ENCODE results near the gene VEZT.

The VEZT gene

DNA sequence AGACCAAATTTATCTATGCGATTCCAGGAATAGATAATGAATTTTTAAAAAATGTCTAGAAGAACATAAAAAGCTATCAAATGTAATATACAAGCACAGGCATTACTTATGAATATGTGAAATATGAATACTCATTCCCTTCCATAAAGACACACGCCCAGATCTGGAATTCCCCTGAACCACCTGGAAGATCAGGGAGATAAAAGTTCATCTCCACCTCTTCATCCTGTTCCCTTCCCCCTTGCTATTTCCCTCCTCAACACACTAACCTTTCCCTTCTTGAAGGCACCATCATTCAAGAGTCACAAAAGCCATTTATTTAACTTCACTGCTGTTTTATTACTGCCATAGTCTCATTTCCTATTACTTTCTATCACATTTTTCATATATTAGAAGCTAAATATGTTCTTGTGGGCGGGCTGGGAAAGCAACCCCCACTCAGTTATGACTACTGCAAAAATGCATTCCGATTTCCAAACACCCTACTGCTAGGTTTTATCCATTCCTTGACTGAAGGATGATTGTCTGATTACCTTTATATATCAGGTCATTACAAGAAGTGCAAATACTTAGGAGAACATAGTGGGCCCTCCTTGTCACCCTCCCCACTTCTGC lies 16.4 kb upstream of the VEZT start:
- DNase-seq, result no peak

- DNase-seq, result no peak
Observed at GRCh38 chr12:95202691-95203486, 14.7 kb upstream of the VEZT start.

- DNase-seq, result no peak
Observed at GRCh38 chr12:95203487-95204030, 14.0 kb upstream of the VEZT start.

DNA sequence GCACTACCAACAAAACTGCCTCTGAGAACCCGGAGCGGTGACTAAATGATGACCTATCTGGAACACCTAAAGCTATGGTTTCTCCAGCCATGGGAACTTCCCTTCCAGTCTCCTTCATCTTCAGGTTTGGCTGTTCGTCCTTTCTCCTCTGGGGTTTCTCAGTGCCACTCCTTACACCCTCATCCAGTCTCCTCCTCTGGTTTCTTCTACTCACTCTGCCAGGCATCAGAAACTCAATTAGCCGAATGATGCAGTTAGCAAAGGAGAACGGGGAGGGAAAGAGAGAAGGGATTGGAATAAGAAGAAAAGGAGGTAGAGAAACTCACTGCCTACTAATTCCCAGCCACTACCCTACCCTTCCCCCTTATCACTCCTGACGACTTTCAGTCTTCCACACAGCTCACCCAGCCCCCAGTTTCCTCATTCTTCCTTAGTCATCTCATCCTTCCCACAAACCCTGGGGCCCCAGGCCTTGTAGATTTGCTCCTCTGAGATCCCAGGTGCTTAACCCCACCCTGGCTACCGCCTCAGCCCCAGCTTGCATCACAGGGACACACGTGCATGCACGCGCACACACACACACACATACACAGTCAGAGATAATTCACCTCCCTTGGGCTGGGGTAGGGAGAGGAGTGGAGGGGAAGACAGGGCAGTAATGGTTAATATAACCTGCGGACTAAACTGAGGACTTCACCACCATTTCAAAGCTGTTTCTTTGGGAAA lies 13.3 kb upstream of the VEZT start:
- DNase-seq, result no peak

- DNase-seq, result no peak
Observed at GRCh38 chr12:95205016-95205624, 12.5 kb upstream of the VEZT start.

GRCh38 chr12:95205685-95206084 lies 11.9 kb upstream of the VEZT start:
- DNase-seq, result no peak

GRCh38 chr12:95206916-95207315 lies 10.7 kb upstream of the VEZT start:
- DNase-seq, result no peak

- no peak for DNase-seq
Observed at GRCh38 chr12:95207407-95207806, 10.2 kb upstream of the VEZT start.

GRCh38 chr12:95208678-95209077 lies 8.9 kb upstream of the VEZT start:
- peak; percentile 49 to 74 for DNase-seq

- no peak for DNase-seq
Observed at GRCh38 chr12:95212586-95212985, 5.0 kb upstream of the VEZT start.

DNA sequence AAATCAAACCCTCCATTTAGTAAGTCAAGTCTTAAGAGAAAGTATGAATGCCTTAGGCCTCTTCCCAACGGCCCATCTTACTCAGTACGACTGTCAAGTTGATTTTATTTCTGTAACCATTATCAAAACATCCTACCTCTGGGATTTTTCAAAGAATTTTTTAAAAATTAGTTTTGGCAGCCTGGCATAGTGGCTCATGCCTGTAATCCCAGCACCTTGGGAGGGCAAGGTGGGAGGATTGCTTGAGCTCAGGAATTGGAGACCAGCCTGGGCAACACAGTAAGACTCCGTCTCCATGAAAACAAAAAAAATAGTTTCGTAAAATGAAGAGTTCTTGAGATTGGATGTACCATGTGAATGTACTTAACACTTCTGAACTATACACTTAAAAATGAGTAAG lies 4.5 kb upstream of the VEZT start:
- no peak for DNase-seq

GRCh38 chr12:95213928-95214327 lies 3.7 kb upstream of the VEZT start:
- no peak for DNase-seq

DNA sequence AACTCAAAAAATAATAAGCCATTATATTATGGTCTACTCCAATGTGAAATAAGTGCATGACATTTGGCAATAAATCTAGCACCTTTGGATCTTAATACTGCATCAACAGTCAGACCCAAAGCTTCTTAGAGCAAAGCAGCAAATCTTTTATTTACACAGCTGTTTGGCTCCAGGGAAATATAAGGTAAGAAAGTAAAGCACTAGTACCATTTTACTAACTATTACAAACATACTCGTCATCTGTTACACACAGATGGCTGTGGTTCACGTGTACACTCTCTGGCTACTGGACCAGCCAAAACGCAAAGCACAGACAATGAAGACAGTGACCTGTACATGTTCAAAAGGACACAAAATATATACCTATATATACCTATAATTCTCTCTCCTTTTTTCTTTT lies 3.1 kb upstream of the VEZT start:
- no peak for DNase-seq

GRCh38 chr12:95215949-95216348 lies 1.7 kb upstream of the VEZT start:
- no peak for DNase-seq

GRCh38 chr12:95216711-95217376 lies 763 bp upstream of the VEZT start:
- DNase-seq, result peak in 1 of 2 experiments; percentile 78

GRCh38 chr12:95218150-95219133 lies 835 bp downstream of the VEZT start:
- peak; percentile 78 to 88 for DNase-seq

DNA sequence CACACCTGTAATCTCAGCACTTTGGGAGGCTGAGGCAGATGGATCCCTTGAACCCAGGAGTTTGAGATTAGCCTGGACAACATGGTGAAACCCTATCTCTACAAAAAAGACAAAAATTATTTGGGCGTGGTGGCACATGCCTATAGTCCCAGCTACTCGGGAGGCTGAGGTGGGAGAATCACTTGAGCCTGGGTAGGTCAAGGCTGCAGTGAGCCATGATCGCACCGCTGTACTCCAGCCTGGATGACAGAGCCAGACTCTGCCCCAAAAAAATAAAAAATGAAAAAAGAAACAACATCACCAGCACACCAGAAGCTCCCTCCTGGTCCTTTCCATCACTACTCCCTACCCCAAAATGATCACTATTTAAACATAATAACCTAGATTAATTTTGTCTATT lies 2.6 kb downstream of the VEZT start:
- DNase-seq, result no peak

DNA sequence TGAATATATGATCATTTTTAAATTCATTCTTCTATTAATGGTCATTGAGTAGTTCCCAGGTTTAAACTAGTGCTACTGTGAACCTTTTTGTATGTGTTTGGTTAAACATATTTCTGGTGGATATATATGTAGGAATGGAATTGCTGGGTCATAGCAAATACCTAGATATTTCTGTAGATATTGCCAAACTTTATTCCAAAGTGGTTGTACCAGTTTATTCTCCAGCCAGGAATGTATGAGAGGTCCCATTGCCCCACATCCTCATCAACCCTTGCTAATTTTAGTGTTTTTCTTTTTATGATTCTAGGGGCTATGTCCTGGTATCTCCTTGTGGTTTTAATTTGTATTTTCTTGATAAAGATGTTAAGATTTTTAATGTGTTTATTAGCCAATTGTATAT lies 3.1 kb downstream of the VEZT start:
- no peak for DNase-seq

GRCh38 chr12:95224202-95225170 lies 6.9 kb downstream of the VEZT start:
- DNase-seq, result no peak

- no peak for DNase-seq
Observed at GRCh38 chr12:95225645-95226212, 8.1 kb downstream of the VEZT start.

All from NCI-H187 (cell line).